Endothelial cell of umbilical vein (primary cell): ENCODE data around the gene ZNF888.
"Not testable (repeated sequence)": the region's sequence is repeated elsewhere in the genome, so short reads cannot be mapped to it uniquely, and the experiment has no call there.

ENCODE experiments used
- CTCF ChIP-seq, 2 donors: IDR thresholded peaks; 1 replicate in 1 of 2; 2 replicates in 1 of 2; pipeline ENCODE4 v1.5.1; 2011; ENCODE audit warnings: low read length in 2 of 2, mild to moderate bottlenecking in 2 of 2, moderate library complexity in 2 of 2, control low read depth in 1 of 2, inconsistent platforms in 1 of 2, low read depth in 1 of 2; ENCODE audit not compliant: insufficient read depth in 1 of 2; ENCODE audit errors: extremely low read depth in 1 of 2
- EZH2 ChIP-seq: IDR thresholded peaks from 2 replicates; pipeline ENCODE4 v1.6.1; 2012; ENCODE audit warnings: borderline replicate concordance, low read depth, mild to moderate bottlenecking, moderate library complexity, low read length, inconsistent platforms; ENCODE audit not compliant: severe bottlenecking
- FOS ChIP-seq: IDR thresholded peaks from 2 replicates; pipeline ENCODE4 v1.6.1; 2011; ENCODE audit warnings: mild to moderate bottlenecking, low read length, moderate library complexity, borderline replicate concordance; ENCODE audit not compliant: insufficient read depth
- GATA2 ChIP-seq: IDR thresholded peaks from 2 replicates; pipeline ENCODE4 v1.7.0; 2011; ENCODE audit warnings: low read depth, mild to moderate bottlenecking, moderate library complexity, mixed read lengths, low read length; ENCODE audit not compliant: insufficient read length, insufficient read depth
- JUN ChIP-seq: IDR thresholded peaks from 2 replicates; pipeline ENCODE4 v1.6.1; 2011; ENCODE audit warnings: borderline replicate concordance, low read depth; ENCODE audit not compliant: insufficient read length, insufficient read depth
- MAX ChIP-seq: IDR thresholded peaks from 2 replicates; pipeline ENCODE4 v1.6.1; 2011; ENCODE audit not compliant: insufficient read depth, insufficient read length
- MYC ChIP-seq: IDR thresholded peaks from one replicate; pipeline ENCODE4 v1.6.1; 2011; ENCODE audit warnings: mild to moderate bottlenecking, low read depth, low read length
- POLR2A ChIP-seq: IDR thresholded peaks from 2 replicates; pipeline ENCODE4 v1.6.1; 2012; ENCODE audit warnings: low read depth, mild to moderate bottlenecking, control low read depth, low read length
- POLR2AphosphoS5 ChIP-seq: IDR thresholded peaks from 2 replicates; pipeline ENCODE4 v1.6.1; 2012; ENCODE audit warnings: low read depth, mild to moderate bottlenecking, control low read depth, low read length, moderate library complexity; ENCODE audit not compliant: insufficient read depth

- TF ChIP-seq POLR2A; MAX; CTCF (IDR thresholded peaks at IDR 0.05; ENCODE audit: extremely low read depth in 1 of 2, insufficient read depth in 1 of 2, low read depth in 1 of 2, low read length in 2 of 2); POLR2AphosphoS5; EZH2; GATA2; JUN; FOS; MYC: not testable (repeated sequence)
Measured at GRCh38 chr19:52872996-52873395, 50.2 kb downstream of the ZNF888 start.
